Measurements from ENCODE around the gene PCSK5. TPM values are rescaled to one million over a fixed set of nuclear protein-coding genes. Genes with fewer than 3 reads are reported as not detected.

Gene PCSK5
- total and polyA plus RNA-seq, 4 donors, result 0.58 to 3.6 (median 0.82) TPM

- H3K27me3 ChIP-seq (ENCODE audit: control insufficient read depth in 4 of 4, insufficient read depth in 4 of 4, low read length in 3 of 4), result no peaks in the 10 kb centered on the region
- no peak overlapping the region for H3K27ac ChIP-seq (ENCODE audit: low read depth in 1 of 2, low read length in 2 of 2)
- TF ChIP-seq HNF4A (conservative IDR thresholded peaks at IDR 0.05) (no peak), EGR1 (IDR thresholded peaks at IDR 0.05; ENCODE audit: low read depth in 2 of 2) (no peak), NR2F2 (IDR thresholded peaks at IDR 0.05) (no peak), RXRA (IDR thresholded peaks at IDR 0.05) (no peak), JUND (IDR thresholded peaks at IDR 0.05) (no peak)
- TF ChIP-seq, protein P1, sequence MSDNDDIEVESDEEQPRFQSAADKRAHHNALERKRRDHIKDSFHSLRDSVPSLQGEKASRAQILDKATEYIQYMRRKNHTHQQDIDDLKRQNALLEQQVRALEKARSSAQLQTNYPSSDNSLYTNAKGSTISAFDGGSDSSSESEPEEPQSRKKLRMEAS (IDR thresholded peaks at IDR 0.05), result no peak
- TF ChIP-seq, protein P2, sequence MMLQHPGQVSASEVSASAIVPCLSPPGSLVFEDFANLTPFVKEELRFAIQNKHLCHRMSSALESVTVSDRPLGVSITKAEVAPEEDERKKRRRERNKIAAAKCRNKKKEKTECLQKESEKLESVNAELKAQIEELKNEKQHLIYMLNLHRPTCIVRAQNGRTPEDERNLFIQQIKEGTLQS (IDR thresholded peaks at IDR 0.05), result no peak
- TF ChIP-seq, protein P3, sequence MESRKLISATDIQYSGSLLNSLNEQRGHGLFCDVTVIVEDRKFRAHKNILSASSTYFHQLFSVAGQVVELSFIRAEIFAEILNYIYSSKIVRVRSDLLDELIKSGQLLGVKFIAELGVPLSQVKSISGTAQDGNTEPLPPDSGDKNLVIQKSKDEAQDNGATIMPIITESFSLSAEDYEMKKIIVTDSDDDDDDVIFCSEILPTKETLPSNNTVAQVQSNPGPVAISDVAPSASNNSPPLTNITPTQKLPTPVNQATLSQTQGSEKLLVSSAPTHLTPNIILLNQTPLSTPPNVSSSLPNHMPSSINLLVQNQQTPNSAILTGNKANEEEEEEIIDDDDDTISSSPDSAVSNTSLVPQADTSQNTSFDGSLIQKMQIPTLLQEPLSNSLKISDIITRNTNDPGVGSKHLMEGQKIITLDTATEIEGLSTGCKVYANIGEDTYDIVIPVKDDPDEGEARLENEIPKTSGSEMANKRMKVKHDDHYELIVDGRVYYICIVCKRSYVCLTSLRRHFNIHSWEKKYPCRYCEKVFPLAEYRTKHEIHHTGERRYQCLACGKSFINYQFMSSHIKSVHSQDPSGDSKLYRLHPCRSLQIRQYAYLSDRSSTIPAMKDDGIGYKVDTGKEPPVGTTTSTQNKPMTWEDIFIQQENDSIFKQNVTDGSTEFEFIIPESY (IDR thresholded peaks at IDR 0.05), result no peak
- TF ChIP-seq, protein P4, sequence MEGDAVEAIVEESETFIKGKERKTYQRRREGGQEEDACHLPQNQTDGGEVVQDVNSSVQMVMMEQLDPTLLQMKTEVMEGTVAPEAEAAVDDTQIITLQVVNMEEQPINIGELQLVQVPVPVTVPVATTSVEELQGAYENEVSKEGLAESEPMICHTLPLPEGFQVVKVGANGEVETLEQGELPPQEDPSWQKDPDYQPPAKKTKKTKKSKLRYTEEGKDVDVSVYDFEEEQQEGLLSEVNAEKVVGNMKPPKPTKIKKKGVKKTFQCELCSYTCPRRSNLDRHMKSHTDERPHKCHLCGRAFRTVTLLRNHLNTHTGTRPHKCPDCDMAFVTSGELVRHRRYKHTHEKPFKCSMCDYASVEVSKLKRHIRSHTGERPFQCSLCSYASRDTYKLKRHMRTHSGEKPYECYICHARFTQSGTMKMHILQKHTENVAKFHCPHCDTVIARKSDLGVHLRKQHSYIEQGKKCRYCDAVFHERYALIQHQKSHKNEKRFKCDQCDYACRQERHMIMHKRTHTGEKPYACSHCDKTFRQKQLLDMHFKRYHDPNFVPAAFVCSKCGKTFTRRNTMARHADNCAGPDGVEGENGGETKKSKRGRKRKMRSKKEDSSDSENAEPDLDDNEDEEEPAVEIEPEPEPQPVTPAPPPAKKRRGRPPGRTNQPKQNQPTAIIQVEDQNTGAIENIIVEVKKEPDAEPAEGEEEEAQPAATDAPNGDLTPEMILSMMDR (IDR thresholded peaks at IDR 0.05; ENCODE audit: low read depth, low read length, missing input control), result no peak
- no peaks in the 10 kb centered on the region for H3K4me1 ChIP-seq (ENCODE audit: control insufficient read depth in 4 of 4, insufficient read depth in 4 of 4, low read length in 3 of 4)
- H3K36me3 ChIP-seq (ENCODE audit: control insufficient read depth in 4 of 4, insufficient read depth in 3 of 4, low read depth in 1 of 4, low read length in 3 of 4), result no peaks in the 10 kb centered on the region
- H3K4me3 ChIP-seq (ENCODE audit: low read depth in 1 of 3, low read length in 3 of 3), result no peak overlapping the region
- 75% methylated on average over 2 of the region's 2 CpGs for WGBS
- H3K9ac ChIP-seq (ENCODE audit: low read depth in 1 of 2, low read length in 2 of 2), result no peak overlapping the region
- no peaks in the 10 kb centered on the region for H3K9me3 ChIP-seq (ENCODE audit: control insufficient read depth in 4 of 4, low read length in 3 of 4)
- DNase-seq (ENCODE audit: low spot score), result no peak
Observed at GRCh38 chr9:76045221-76045620, 154.7 kb downstream of the PCSK5 start.

GRCh38 chr9:76049341-76049740, 158.9 kb downstream of the PCSK5 start:
- Histone ChIP-seq H3K4me3 (ENCODE audit: low read depth in 1 of 3, low read length in 3 of 3) (no peak overlapping the region), H3K36me3 (ENCODE audit: control insufficient read depth in 4 of 4, insufficient read depth in 3 of 4, low read depth in 1 of 4, low read length in 3 of 4) (no peaks in the 10 kb centered on the region), H3K4me1 (ENCODE audit: control insufficient read depth in 4 of 4, insufficient read depth in 4 of 4, low read length in 3 of 4) (no peaks in the 10 kb centered on the region), H3K27ac (ENCODE audit: low read depth in 1 of 2, low read length in 2 of 2) (no peak overlapping the region), H3K27me3 (ENCODE audit: control insufficient read depth in 4 of 4, insufficient read depth in 4 of 4, low read length in 3 of 4) (no peaks in the 10 kb centered on the region), H3K9me3 (ENCODE audit: control insufficient read depth in 4 of 4, low read length in 3 of 4) (no peaks in the 10 kb centered on the region), H3K9ac (ENCODE audit: low read depth in 1 of 2, low read length in 2 of 2) (no peak overlapping the region)
- TF ChIP-seq, protein P2 (IDR thresholded peaks at IDR 0.05), result no peak
- TF ChIP-seq SP1 (IDR thresholded peaks at IDR 0.05), result no peak
- no peak for TF ChIP-seq RXRA (IDR thresholded peaks at IDR 0.05)
- TF ChIP-seq, protein P4 (IDR thresholded peaks at IDR 0.05; ENCODE audit: low read depth, low read length, missing input control), result no peak
- no peak for TF ChIP-seq EGR1 (IDR thresholded peaks at IDR 0.05; ENCODE audit: low read depth in 2 of 2)
- no peak for TF ChIP-seq GABPA (IDR thresholded peaks at IDR 0.05 in 1 of 2, conservative IDR thresholded peaks at IDR 0.05 in 1 of 2)
- no peak for TF ChIP-seq HNF4G (IDR thresholded peaks at IDR 0.05)
- no peak for TF ChIP-seq HNF4A (conservative IDR thresholded peaks at IDR 0.05)
- no peak for TF ChIP-seq JUND (IDR thresholded peaks at IDR 0.05)
- TF ChIP-seq FOXA2 (IDR thresholded peaks at IDR 0.05), result no peak
- TF ChIP-seq REST (IDR thresholded peaks at IDR 0.05), result no peak
- TF ChIP-seq, protein P1 (IDR thresholded peaks at IDR 0.05), result no peak
- TF ChIP-seq, protein P3 (IDR thresholded peaks at IDR 0.05), result no peak
- TF ChIP-seq TAF1 (conservative IDR thresholded peaks at IDR 0.05), result no peak
- no peak for TF ChIP-seq NR2F2 (IDR thresholded peaks at IDR 0.05)
- no peak for TF ChIP-seq RAD21 (IDR thresholded peaks at IDR 0.05)
- no peak for TF ChIP-seq FOXA1 (IDR thresholded peaks at IDR 0.05)
- no peak for TF ChIP-seq YY1 (IDR thresholded peaks at IDR 0.05)
- 52% methylated on average over 2 of the region's 2 CpGs for WGBS
- DNase-seq (ENCODE audit: low spot score), result no peak
